GM23248 (cell line): ENCODE results near the gene SMC1B. TPM values are rescaled to one million over a fixed set of nuclear protein-coding genes. Genes with fewer than 3 reads are reported as not detected.

ENCODE experiments used
- DNase-seq: peaks from one replicate; pipeline ENCODE4 v3.0.0-alpha.2; 2015
- H2AFZ ChIP-seq: fragments of 200-600 bp; sonication (generic); 2 replicates; pipeline ENCODE4 v1.6.1; 2016; ENCODE audit warnings: antibody characterized with exemption
- H3F3A ChIP-seq: fragments of 200-600 bp; sonication (generic); 2 replicates; pipeline ENCODE4 v1.6.1; 2016; ENCODE audit warnings: mild to moderate bottlenecking, antibody characterized with exemption, mixed run types; ENCODE audit not compliant: insufficient read depth
- H3K27ac ChIP-seq: fragments of 200-600 bp; sonication (generic); 2 replicates; pipeline ENCODE4 v1.5.1; 2016; ENCODE audit warnings: mild to moderate bottlenecking
- H3K27me3 ChIP-seq: fragments of 200-600 bp; sonication (generic); replicated peaks from 2 replicates; pipeline ENCODE4 v1.6.1; 2016; ENCODE audit warnings: mild to moderate bottlenecking; ENCODE audit not compliant: insufficient read depth
- H3K36me3 ChIP-seq: fragments of 200-600 bp; sonication (generic); 2 replicates; pipeline ENCODE4 v1.6.1; 2016; ENCODE audit warnings: low read depth, mild to moderate bottlenecking
- H3K4me1 ChIP-seq: fragments of 200-600 bp; sonication (generic); 2 replicates; pipeline ENCODE4 v1.6.1; 2016; ENCODE audit warnings: mild to moderate bottlenecking; ENCODE audit not compliant: insufficient read depth
- H3K4me2 ChIP-seq: fragments of 200-600 bp; sonication (generic); one replicate; pipeline ENCODE4 v1.6.1; 2016; ENCODE audit warnings: mild to moderate bottlenecking; ENCODE audit not compliant: unreplicated experiment
- H3K4me3 ChIP-seq: fragments of 200-600 bp; sonication (generic); 2 replicates; pipeline ENCODE4 v1.5.1; 2016; ENCODE audit warnings: mild to moderate bottlenecking
- H3K79me2 ChIP-seq: fragments of 200-600 bp; sonication (generic); 2 replicates; pipeline ENCODE4 v1.6.1; 2016; ENCODE audit warnings: mild to moderate bottlenecking; ENCODE audit not compliant: insufficient read depth
- H3K9ac ChIP-seq: fragments of 200-600 bp; sonication (generic); 2 replicates; pipeline ENCODE4 v1.6.1; 2016; ENCODE audit warnings: mild to moderate bottlenecking
- H3K9me2 ChIP-seq: fragments of 200-600 bp; sonication (generic); 2 replicates; pipeline ENCODE4 v1.6.1; 2016; ENCODE audit warnings: mixed run types, mild to moderate bottlenecking, moderate library complexity; ENCODE audit not compliant: insufficient read depth
- H3K9me3 ChIP-seq: fragments of 200-600 bp; sonication (generic); one replicate; pipeline ENCODE4 v1.6.1; 2017; ENCODE audit warnings: low read depth
- H4K20me1 ChIP-seq: fragments of 200-600 bp; sonication (generic); 2 replicates; pipeline ENCODE4 v1.6.0; 2016; ENCODE audit not compliant: insufficient read depth
- EZH2 ChIP-seq: fragments of 200-600 bp; sonication (generic); IDR thresholded peaks from 2 replicates; pipeline ENCODE4 v1.6.1; 2018; ENCODE audit warnings: antibody characterized with exemption, mild to moderate bottlenecking; ENCODE audit not compliant: insufficient read depth, poor library complexity, severe bottlenecking
- EZH2phosphoT487 ChIP-seq: fragments of 200-600 bp; sonication (generic); IDR thresholded peaks from 2 replicates; pipeline ENCODE4 v1.6.1; 2018; ENCODE audit warnings: antibody characterized with exemption, moderate library complexity, mild to moderate bottlenecking, low read depth; ENCODE audit not compliant: insufficient read depth
- WGBS, 2 experiments: methylation state at CpG; one replicate each; pipeline ENCODE4 v1.1.6; 2015 to 2017; ENCODE audit warnings: low lambda C conversion rate in 2 of 2, low coverage in 1 of 2; ENCODE audit errors: missing lambda C conversion rate in 2 of 2; 5-methylcytosine and 5-hydroxymethylcytosine counted together
- in situ Hi-C: fragments of 300-500 bp; cut with MboI; formaldehyde crosslinking; loops from 2 replicates; pipeline ENCODE4 v1.15.0; 2020
- polyA plus RNA-seq: library from polyadenylated mRNA; unstranded; fragments of >200 nt; fragmentation: Nextera tagmentation; extraction: Ambion mirVana; gene quantifications from 2 replicates; pipeline ENCODE4 v1.2.1, GENCODE V29; 2016
- total RNA-seq: library from RNA; depleted of rRNA; stranded (reverse); fragments of >200 nt; shearing (Covaris generic); gene quantifications from 2 replicates; pipeline ENCODE4 v1.2.3, GENCODE V29; 2014

SMC1B gene
- total and polyA plus RNA-seq, 2 experiments from 2014 or later, result 0.08 TPM; not detected in 1

- in situ Hi-C loops, result loop anchor here (10.0 kb wide), 1 partner anchor 135 kb away; the partner anchor contains the start of gene UPK3A
- H3F3A ChIP-seq, result no peaks in the 10 kb centered on the region
- H3K4me2 ChIP-seq, result no peak overlapping the region
- no peaks in the 10 kb centered on the region for H3K79me2 ChIP-seq
- no peak overlapping the region for H3K4me3 ChIP-seq
- H3K9me2 ChIP-seq, result no peaks in the 10 kb centered on the region
- no peaks in the 10 kb centered on the region for H4K20me1 ChIP-seq
- H3K4me1 ChIP-seq, result no peaks in the 10 kb centered on the region
- TF ChIP-seq EZH2phosphoT487 (no peak), EZH2 (no peak)
- 98 to 100% methylated on average over 4 of the region's 4 CpGs for WGBS, 2 experiments
- no peak overlapping the region for H3K9ac ChIP-seq
- no peak overlapping the region for H2AFZ ChIP-seq
- no peaks in the 10 kb centered on the region for H3K36me3 ChIP-seq
- DNase-seq, result no peak
- no peak overlapping the region for H3K27ac ChIP-seq
- no peaks in the 10 kb centered on the region for H3K9me3 ChIP-seq
- no peaks in the 10 kb centered on the region for H3K27me3 ChIP-seq
These were observed 6.6 kb upstream of the SMC1B start for GRCh38 chr22:45420011-45420410.

GRCh38 chr22:45418770-45419138 is 5.4 kb upstream of the SMC1B start:
- Histone ChIP-seq H3K9me2 (no peaks in the 10 kb centered on the region), H3K27me3 (no peaks in the 10 kb centered on the region), H3K4me3 (no peak overlapping the region), H3F3A (no peaks in the 10 kb centered on the region), H3K4me2 (no peak overlapping the region), H3K4me1 (no peaks in the 10 kb centered on the region), H3K79me2 (no peaks in the 10 kb centered on the region), H3K9ac (no peak overlapping the region), H3K27ac (no peak overlapping the region), H2AFZ (no peak overlapping the region), H4K20me1 (no peaks in the 10 kb centered on the region), H3K9me3 (no peaks in the 10 kb centered on the region), H3K36me3 (no peaks in the 10 kb centered on the region)
- TF ChIP-seq EZH2 (no peak), EZH2phosphoT487 (no peak)
- 91 to 95% methylated on average over 6 of the region's 6 CpGs for WGBS, 2 experiments
- DNase-seq, result no peak
- in situ Hi-C loops, result no loop called here

GRCh38 chr22:45418056-45418769 is 4.8 kb upstream of the SMC1B start:
- Histone ChIP-seq H3F3A (no peaks in the 10 kb centered on the region), H3K36me3 (no peaks in the 10 kb centered on the region), H3K4me2 (no peak overlapping the region), H3K9ac (no peak overlapping the region), H3K9me2 (no peaks in the 10 kb centered on the region), H3K79me2 (no peaks in the 10 kb centered on the region), H3K27ac (no peak overlapping the region), H2AFZ (no peak overlapping the region), H4K20me1 (no peaks in the 10 kb centered on the region), H3K9me3 (no peaks in the 10 kb centered on the region), H3K4me1 (no peaks in the 10 kb centered on the region), H3K27me3 (no peaks in the 10 kb centered on the region), H3K4me3 (no peak overlapping the region)
- in situ Hi-C loops, result no loop called here
- TF ChIP-seq EZH2 (no peak), EZH2phosphoT487 (no peak)
- 97 to 98% methylated on average over 16 of the region's 16 CpGs for WGBS, 2 experiments
- no peak for DNase-seq

DNA sequence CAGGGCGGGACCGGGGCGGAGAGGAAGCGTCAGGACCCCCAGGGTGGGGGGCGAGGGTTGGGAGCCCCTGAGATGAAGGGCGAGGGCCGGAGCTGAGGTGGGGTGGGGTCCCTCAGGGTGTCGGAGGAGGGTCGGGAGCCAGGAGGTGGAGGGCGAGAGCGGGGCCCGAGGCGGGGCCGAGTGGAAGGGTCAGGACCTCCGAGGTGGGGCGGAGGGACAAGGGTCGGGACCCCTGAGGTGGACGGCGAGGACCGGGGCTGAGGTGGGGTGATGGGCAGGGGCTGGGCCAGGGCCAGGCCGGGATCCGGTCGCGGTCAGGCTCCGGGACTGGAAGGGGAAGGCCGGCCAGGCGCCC is 409 bp downstream of the SMC1B start:
- 96% methylated on average over 27 of the region's 27 CpGs; no CpG with 5 or more reads in 1 of the 2 experiments for WGBS, 2 experiments
- H2AFZ ChIP-seq, result peak overlapping the region; percentile 94
- in situ Hi-C loops, result no loop called here

GRCh38 chr22:45407793-45408192 is 5.6 kb downstream of the SMC1B start:
- in situ Hi-C loops, result no loop called here
- H3K4me3 ChIP-seq, result no peak overlapping the region
- no peak overlapping the region for H2AFZ ChIP-seq
- H3K79me2 ChIP-seq, result no peaks in the 10 kb centered on the region
- 88 to 94% methylated on average over 5 of the region's 5 CpGs for WGBS, 2 experiments
- H3K4me1 ChIP-seq, result no peaks in the 10 kb centered on the region
- H3K27me3 ChIP-seq, result no peaks in the 10 kb centered on the region
- no peaks in the 10 kb centered on the region for H4K20me1 ChIP-seq
- no peaks in the 10 kb centered on the region for H3K9me2 ChIP-seq
- TF ChIP-seq EZH2phosphoT487, result no peak
- TF ChIP-seq EZH2, result no peak
- no peaks in the 10 kb centered on the region for H3K36me3 ChIP-seq
- DNase-seq, result no peak
- no peak overlapping the region for H3K27ac ChIP-seq
- no peak overlapping the region for H3K9ac ChIP-seq
- no peak overlapping the region for H3K4me2 ChIP-seq
- no peaks in the 10 kb centered on the region for H3K9me3 ChIP-seq
- H3F3A ChIP-seq, result no peaks in the 10 kb centered on the region

More for the DNA sequence above, 409 bp downstream of the SMC1B start:
- no peak overlapping the region for H3K9ac ChIP-seq
- H3K4me3 ChIP-seq, result peak overlapping the region; percentile 78
- H3K27me3 ChIP-seq, result no peaks in the 10 kb centered on the region
- H3K4me1 ChIP-seq, result no peaks in the 10 kb centered on the region
- no peaks in the 10 kb centered on the region for H3F3A ChIP-seq
- H3K9me3 ChIP-seq, result no peaks in the 10 kb centered on the region
- H3K36me3 ChIP-seq, result no peaks in the 10 kb centered on the region
- no peak overlapping the region for H3K4me2 ChIP-seq
- no peaks in the 10 kb centered on the region for H4K20me1 ChIP-seq
- H3K79me2 ChIP-seq, result no peaks in the 10 kb centered on the region
- H3K9me2 ChIP-seq, result no peaks in the 10 kb centered on the region
- no peak overlapping the region for H3K27ac ChIP-seq
- TF ChIP-seq EZH2, result no peak
- no peak for DNase-seq
